HepG2 (cell line): ENCODE results near the gene C16orf95. TPM values are rescaled to one million over a fixed set of nuclear protein-coding genes. Genes with fewer than 3 reads are reported as not detected.

Experiments used
- ATAC-seq: fragments of 200-7000 bp; cut with Tn5 transposase; 3 replicates; pipeline ENCODE4 v1.9.1; 2020; ENCODE audit warnings: mild to moderate bottlenecking, moderate library complexity
- BruUV-seq: library from RNA; stranded (reverse); fragments of 400-500 nt; replicated peaks from 2 replicates; lab custom pipeline; 2021; lab: Mats Ljungman, UMichigan
- CTCF ChIA-PET: fragments of 300-600 bp; formaldehyde crosslinking; extraction: SDS; loops from one replicate; lab custom pipeline; 2021; ENCODE audit warnings: low total read pairs, inconsistent platforms, low intra/inter-chr PET ratio; lab: Yijun Ruan, JAX
- POLR2A ChIA-PET: fragments of 350-600 bp; sonication (Branson Sonifier 250); formaldehyde crosslinking; loops from one replicate; lab custom pipeline; 2020; ENCODE audit warnings: antibody characterized with exemption, inconsistent platforms; lab: Yijun Ruan, JAX
- DNase-seq: peaks from one replicate; pipeline ENCODE4 v3.0.0-alpha.2; 2015; ENCODE audit warnings: low spot score
- FAIRE-seq: peaks from 3 replicates; lab custom pipeline; 2011; peaks lifted over from hg19 to GRCh38; lab: Jason Lieb, UNC
- H2AFZ ChIP-seq: one replicate; pipeline ENCODE4 v1.6.1; 2011; ENCODE audit warnings: low read length, inconsistent platforms
- H3K27ac ChIP-seq: fragments of 300-600 bp; 3 replicates; pipeline ENCODE4 v1.8.0; 2011; ENCODE audit warnings: mixed run types, mild to moderate bottlenecking, mixed read lengths, low read length, inconsistent platforms; ENCODE audit not compliant: insufficient read depth; ENCODE audit errors: extremely low read length
- H3K27me3 ChIP-seq, 2 experiments: fragments of 200-600 bp in 1 of 2; 2 replicates in 1 of 2; 3 replicates in 1 of 2; pipeline versions ENCODE4 v1.6.0 to v1.8.0; 2011; ENCODE audit warnings: low read length in 2 of 2, mild to moderate bottlenecking in 2 of 2, moderate library complexity in 2 of 2, inconsistent platforms in 1 of 2; ENCODE audit not compliant: insufficient read depth in 2 of 2, control insufficient read depth in 1 of 2
- H3K36me3 ChIP-seq, 2 experiments: fragments of 200-600 bp in 1 of 2; replicated peaks in 1 of 2; 2 replicates in 1 of 2; 3 replicates in 1 of 2; pipeline versions ENCODE4 v1.5.1 to v1.8.0; 2011; ENCODE audit warnings: low read length in 2 of 2, inconsistent platforms in 1 of 2; ENCODE audit not compliant: insufficient read depth in 2 of 2, control insufficient read depth in 1 of 2
- H3K4me1 ChIP-seq: 2 replicates; pipeline ENCODE4 v1.5.1; 2012; ENCODE audit warnings: low read length, inconsistent platforms; ENCODE audit not compliant: insufficient read depth
- H3K4me2 ChIP-seq: 2 replicates; pipeline ENCODE4 v1.6.0; 2011; ENCODE audit warnings: low read depth, low read length, inconsistent platforms
- H3K4me3 ChIP-seq, 3 experiments: fragments of 200-600 bp in 1 of 3; sonication (generic), shearing (Covaris generic) in 1 of 3; replicated peaks in 1 of 3; 2 replicates each; pipeline ENCODE4 v1.5.1; 2011 to 2016; ENCODE audit warnings: low read length in 3 of 3, inconsistent platforms in 2 of 3, low read depth in 2 of 3, mild to moderate bottlenecking in 2 of 3, control low read depth in 1 of 3, mixed read lengths in 1 of 3; ENCODE audit not compliant: insufficient read depth in 1 of 3
- H3K79me2 ChIP-seq: one replicate; pipeline ENCODE4 v1.6.1; 2011; ENCODE audit warnings: low read length, inconsistent platforms; ENCODE audit not compliant: insufficient read depth
- H3K9ac ChIP-seq: 2 replicates; pipeline ENCODE4 v1.6.0; 2011; ENCODE audit warnings: mild to moderate bottlenecking, low read depth, low read length, inconsistent platforms; ENCODE audit not compliant: insufficient read depth
- H3K9me3 ChIP-seq: 2 replicates; pipeline ENCODE4 v1.5.1; 2012; ENCODE audit warnings: mild to moderate bottlenecking, low read length
- H4K20me1 ChIP-seq: 2 replicates; pipeline ENCODE4 v1.6.0; 2011; ENCODE audit warnings: inconsistent platforms, mild to moderate bottlenecking, low read length, moderate library complexity; ENCODE audit not compliant: insufficient read depth
- DMTF1 ChIP-seq: sonication (generic); formaldehyde crosslinking; IDR thresholded peaks from 2 replicates; pipeline ENCODE4 v1.4.0; 2020; ENCODE audit warnings: mild to moderate bottlenecking, missing genetic modification reagents
- FOXK2 ChIP-seq: fragments of 450-650 bp; IDR thresholded peaks from 2 replicates; pipeline ENCODE4 v1.6.1; 2016
- UBTF ChIP-seq: sonication (generic); formaldehyde crosslinking; IDR thresholded peaks from 2 replicates; pipeline ENCODE4 v1.4.0; 2020; ENCODE audit warnings: mild to moderate bottlenecking, missing genetic modification reagents
- ZFAT ChIP-seq: sonication (generic); formaldehyde crosslinking; conservative IDR thresholded peaks from 2 replicates; pipeline ENCODE4 v1.8.1; 2023; ENCODE audit warnings: missing genetic modification reagents, inconsistent platforms
- ZNF543 ChIP-seq: sonication (generic); formaldehyde crosslinking; IDR thresholded peaks from 2 replicates; pipeline ENCODE4 v1.4.0; 2020; ENCODE audit warnings: mild to moderate bottlenecking, missing genetic modification reagents
- WGBS: methylation state at CpG from one replicate; pipeline ENCODE4 v1.1.6; 2017; ENCODE audit warnings: low lambda C conversion rate; 5-methylcytosine and 5-hydroxymethylcytosine counted together
- in situ Hi-C: cut with HindIII; loops from 2 replicates; pipeline ENCODE4 v1.10.0; 2017; ENCODE audit warnings: low pct_unique_long_range_greater_than_20kb; ENCODE audit not compliant: extremely low pct_ligation_motif_present
- intact Hi-C: fragments of 100-400 bp; cut with micrococcal nuclease; formaldehyde crosslinking; loops from one replicate; pipeline ENCODE4 v1.10.0; 2022; ENCODE audit not compliant: unreplicated experiment
- polyA plus RNA-seq, 8 experiments: library from polyadenylated mRNA; depleted of rRNA in 3 of 8; stranded (reverse) in 7 of 8; unstranded in 1 of 8; fragments of >200 nt; fragmentation: Illumina TruSeq in 4 of 8; extraction: Trizol in 4 of 8; gene quantifications; 2 replicates each; pipeline versions ENCODE4 v1.2.1 to v1.2.3, GENCODE V29; 2011 to 2016; ENCODE audit warnings: low read depth in 4 of 8, missing spikeins in 1 of 8, mixed read lengths in 1 of 8; ENCODE audit not compliant: insufficient read depth in 1 of 8
- total RNA-seq, 5 experiments: library from RNA; depleted of rRNA; stranded (reverse); fragments of >200 nt; fragmentation: Illumina TruSeq; extraction: Trizol; gene quantifications; 2 replicates each; pipeline ENCODE4 v1.2.3, GENCODE V29; 2016; ENCODE audit warnings: low read depth in 1 of 5

C16orf95 gene
- total and polyA plus RNA-seq, 2 of the 13 experiments (the other 11 are each of a cell fraction or from before 2014, with no cell fraction given), result 2.8 to 8.6 TPM

- no peak overlapping the region for H3K4me3 ChIP-seq
- H3K36me3 ChIP-seq, result no peaks in the 10 kb centered on the region
- H3K27me3 ChIP-seq, result no peaks in the 10 kb centered on the region
- no peak overlapping the region for H3K9ac ChIP-seq
- 0 out of 2 replicates have a peak overlapping the region, but pooled peaks have one; percentile 12 for H3K4me2 ChIP-seq
- CTCF ChIA-PET, result interaction anchor here (0.8 to 3.7 kb wide), 4 partner anchors 43 to 715 kb away, joined by 3 to 74 read pairs (median 18); no protein-coding TSS in a partner anchor
- POLR2A ChIA-PET, result interaction anchor here (1.0 kb wide), 1 partner anchor 38 kb away, joined by 3 read pairs; no protein-coding TSS in a partner anchor
- 0 out of 2 replicates have a peak, but pooled peaks have one; percentile 3 for TF ChIP-seq UBTF (CRISPR knock-in tag)
- TF ChIP-seq ZFAT (CRISPR knock-in tag), result no peak
- no peak for TF ChIP-seq ZNF543 (CRISPR knock-in tag)
- no peak for TF ChIP-seq FOXK2
- TF ChIP-seq DMTF1, result no peak
- ATAC-seq, result peak; percentile 19
- in situ Hi-C loops (loop anchor here (5.0 to 10.0 kb wide), 2 partner anchors 77 to 714 kb away; partner anchors contain the start of gene FOXC2), intact Hi-C loops (loop anchor here (2.0 kb wide), 1 partner anchor 38 kb away; no protein-coding TSS in a partner anchor)
- no peak for DNase-seq
- H4K20me1 ChIP-seq, result no peaks in the 10 kb centered on the region
- no TSS peak for BruUV-seq
- FAIRE-seq, result no peak
- H3K79me2 ChIP-seq, result no peaks in the 10 kb centered on the region
- H3K27ac ChIP-seq, result no peak overlapping the region
- no peaks in the 10 kb centered on the region for H3K9me3 ChIP-seq
- H3K4me1 ChIP-seq, result no peaks in the 10 kb centered on the region
- no peak overlapping the region for H2AFZ ChIP-seq
- 68% methylated on average over 18 of the region's 18 CpGs for WGBS
Observed at GRCh38 chr16:87279094-87279658, 38.0 kb downstream of the C16orf95 start.
